Testis (tissue), 3 donors: ENCODE data around the gene LARP7. TPM values are rescaled to one million over a fixed set of nuclear protein-coding genes. Genes with fewer than 3 reads are reported as not detected.
"Not testable (repeated sequence)": the region's sequence is repeated elsewhere in the genome, so short reads cannot be mapped to it uniquely, and the experiment has no call there.

Source experiments
- DNase-seq: peaks from one replicate; pipeline ENCODE4 v3.0.0-alpha.2; 2019
- H3K27ac ChIP-seq, 2 donors: fragments of 200-600 bp; sonication (generic); one replicate each; pipeline ENCODE4 v1.5.1; 2019
- H3K27me3 ChIP-seq: fragments of 200-600 bp; sonication (generic); one replicate; pipeline ENCODE4 v1.5.1; 2019
- H3K36me3 ChIP-seq: fragments of 200-600 bp; sonication (generic); one replicate; pipeline ENCODE4 v1.5.1; 2017; ENCODE audit warnings: low read depth; ENCODE audit errors: missing control alignments
- H3K4me1 ChIP-seq: fragments of 200-600 bp; sonication (generic); one replicate; pipeline ENCODE4 v1.5.1; 2019
- H3K4me3 ChIP-seq, 2 donors: fragments of 200-600 bp; sonication (generic); one replicate each; pipeline ENCODE4 v1.5.1; 2017 to 2019
- H3K9me3 ChIP-seq: fragments of 200-600 bp; sonication (generic); one replicate; pipeline ENCODE4 v1.5.1; 2017
- POLR2A ChIP-seq: fragments of 450-650 bp; IDR thresholded peaks from one replicate; pipeline ENCODE4 v1.6.1; 2017; ENCODE audit warnings: antibody characterized with exemption, mild to moderate bottlenecking, moderate library complexity
- WGBS, 2 donors: methylation state at CpG; one replicate each; pipeline ENCODE4 v1.1.5; 2018; 5-methylcytosine and 5-hydroxymethylcytosine counted together
- intact Hi-C: fragments of 100-400 bp; cut with DNase I; formaldehyde crosslinking; loops from one replicate; pipeline ENCODE4 v1.15.1; 2023; ENCODE audit warnings: low total_unique reads
- polyA plus RNA-seq: library from polyadenylated mRNA; stranded (reverse); fragments of 350-450 nt; fragmentation: Illumina TruSeq; extraction: RNeasy Lipid Tissue Mini Kit (QIAGEN cat#74804); gene quantifications from one replicate; pipeline ENCODE4 v1.2.3, GENCODE V29; 2014; ENCODE audit warnings: low read depth, low replicate concordance; ENCODE audit not compliant: insufficient read depth
- total RNA-seq, 2 donors: library from RNA; depleted of rRNA; stranded (reverse); fragments of >200 nt; gene quantifications; one replicate each; pipeline ENCODE4 v1.2.3, GENCODE V29; 2016
- TF ChIP-seq, protein P1 (sequence below), 3 experiments: fragments of 450-650 bp in 2 of 3; fragments of 200-600 bp in 1 of 3; sonication (generic) in 1 of 3; IDR thresholded peaks; one replicate each; pipeline ENCODE4 v1.5.1; 2016 to 2019; ENCODE audit warnings: antibody characterized with exemption in 3 of 3, mild to moderate bottlenecking in 2 of 3, moderate library complexity in 1 of 3

Gene LARP7
- total and polyA plus RNA-seq, 3 donors from 2014 or later: 15.6 to 41.7 (median 40.6) TPM

DNA sequence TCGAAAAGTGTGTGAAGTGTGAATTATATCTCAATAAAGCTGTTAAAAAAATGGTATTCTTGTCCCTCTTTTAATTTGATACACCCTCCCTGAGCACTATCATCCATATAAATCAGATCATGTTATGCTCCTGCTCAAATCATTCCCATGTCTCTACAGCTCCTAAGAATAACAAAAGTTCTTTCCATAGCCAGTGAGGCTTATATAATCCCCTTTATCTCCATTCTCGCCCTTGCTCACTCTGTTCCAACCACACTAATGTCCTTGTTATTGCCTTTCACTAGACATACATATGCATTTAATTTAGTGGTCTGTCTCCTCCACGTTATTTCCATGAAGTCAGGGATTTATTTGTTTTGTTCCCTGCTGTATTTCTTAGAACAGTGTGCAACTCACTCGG is 10.7 kb upstream of the LARP7 start:
- TF ChIP-seq, protein P1, sequence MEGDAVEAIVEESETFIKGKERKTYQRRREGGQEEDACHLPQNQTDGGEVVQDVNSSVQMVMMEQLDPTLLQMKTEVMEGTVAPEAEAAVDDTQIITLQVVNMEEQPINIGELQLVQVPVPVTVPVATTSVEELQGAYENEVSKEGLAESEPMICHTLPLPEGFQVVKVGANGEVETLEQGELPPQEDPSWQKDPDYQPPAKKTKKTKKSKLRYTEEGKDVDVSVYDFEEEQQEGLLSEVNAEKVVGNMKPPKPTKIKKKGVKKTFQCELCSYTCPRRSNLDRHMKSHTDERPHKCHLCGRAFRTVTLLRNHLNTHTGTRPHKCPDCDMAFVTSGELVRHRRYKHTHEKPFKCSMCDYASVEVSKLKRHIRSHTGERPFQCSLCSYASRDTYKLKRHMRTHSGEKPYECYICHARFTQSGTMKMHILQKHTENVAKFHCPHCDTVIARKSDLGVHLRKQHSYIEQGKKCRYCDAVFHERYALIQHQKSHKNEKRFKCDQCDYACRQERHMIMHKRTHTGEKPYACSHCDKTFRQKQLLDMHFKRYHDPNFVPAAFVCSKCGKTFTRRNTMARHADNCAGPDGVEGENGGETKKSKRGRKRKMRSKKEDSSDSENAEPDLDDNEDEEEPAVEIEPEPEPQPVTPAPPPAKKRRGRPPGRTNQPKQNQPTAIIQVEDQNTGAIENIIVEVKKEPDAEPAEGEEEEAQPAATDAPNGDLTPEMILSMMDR (IDR thresholded peaks at IDR 0.05): no peak
- TF ChIP-seq POLR2A: no peak
- Histone ChIP-seq H3K36me3 (no peaks in the 10 kb centered on the region), H3K27ac (no peak overlapping the region), H3K4me3 (no peak overlapping the region), H3K27me3 (no peaks in the 10 kb centered on the region), H3K9me3 (no peaks in the 10 kb centered on the region), H3K4me1 (no peaks in the 10 kb centered on the region)
- no peak for DNase-seq
- WGBS, 2 donors: 84 to 89% methylated on average over 4 of the region's 4 CpGs
- intact Hi-C loops: no loop called here

DNA sequence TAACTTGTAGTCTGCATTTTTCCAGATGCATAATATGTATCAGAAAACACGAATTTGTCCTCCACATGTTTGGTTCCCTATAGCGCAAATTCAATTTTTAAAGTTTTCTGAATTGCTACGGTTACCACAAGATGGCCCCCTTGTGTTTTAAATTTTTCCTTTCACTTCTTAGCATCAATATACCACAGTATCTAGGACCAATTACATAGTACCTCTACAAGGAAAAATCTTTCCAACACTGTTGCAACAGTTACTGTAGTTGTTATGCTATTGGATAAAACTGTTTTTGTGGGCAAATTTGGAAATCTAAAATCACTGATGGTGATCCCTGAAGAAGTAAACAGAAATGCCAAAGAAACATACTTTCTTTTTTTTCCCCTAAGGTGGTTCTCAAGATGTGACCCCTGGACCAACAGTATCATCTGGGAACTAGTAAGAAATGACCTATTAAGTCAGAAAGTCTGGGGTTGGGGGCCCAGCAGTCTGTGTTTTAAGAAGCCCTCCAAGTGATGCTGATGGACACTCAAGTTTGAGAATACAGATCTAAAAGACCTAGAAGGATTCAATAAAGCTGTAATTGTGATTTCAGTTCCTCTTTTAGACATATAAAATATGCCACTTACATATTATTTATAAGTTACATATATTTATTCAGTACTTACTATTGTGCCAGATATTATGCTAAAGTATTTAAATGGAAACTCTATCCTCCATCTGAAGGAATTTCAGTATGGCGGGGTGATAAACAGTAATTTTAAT is 3.3 kb upstream of the LARP7 start:
- intact Hi-C loops: loop anchor here (10.0 kb wide), 2 partner anchors 131 to 311 kb away; no protein-coding TSS in a partner anchor
- Histone ChIP-seq H3K4me1 (peaks cover 8% of the 10 kb centered on the region), H3K9me3 (no peaks in the 10 kb centered on the region), H3K27ac (no peak overlapping the region), H3K4me3 (no peak overlapping the region), H3K27me3 (no peaks in the 10 kb centered on the region), H3K36me3 (no peaks in the 10 kb centered on the region)
- DNase-seq: no peak
- 41 to 44% methylated on average over 4 of the region's 4 CpGs for WGBS, 2 donors
- TF ChIP-seq, protein P1 (IDR thresholded peaks at IDR 0.05): peak in 2 of 3 experiments; percentile 31 to 38
- no peak for TF ChIP-seq POLR2A

DNA sequence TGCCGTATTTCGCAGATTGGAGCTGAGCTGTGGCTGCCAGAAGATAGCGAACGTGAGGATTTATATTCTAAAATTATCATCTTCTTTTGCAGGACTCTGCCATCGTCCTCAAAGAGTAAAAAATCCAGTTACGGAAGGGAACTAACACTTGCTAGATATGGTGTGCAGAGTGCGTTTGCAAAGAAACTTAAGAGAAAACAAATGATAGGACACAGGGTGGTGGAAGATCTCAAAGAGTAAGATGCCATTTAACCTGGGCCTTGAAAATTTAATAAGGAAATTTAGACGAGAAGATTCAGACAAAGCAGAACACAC is 566 bp downstream of the LARP7 start:
- DNase-seq: no peak
- H3K4me3 ChIP-seq: peak overlapping the region; percentile 58 to 89
- TF ChIP-seq, protein P1 (IDR thresholded peaks at IDR 0.05): no peak
- no peak for TF ChIP-seq POLR2A
- intact Hi-C loops: loop anchor here (10.0 kb wide), 2 partner anchors 127 to 307 kb away; no protein-coding TSS in a partner anchor
- H3K4me1 ChIP-seq: peaks cover 8% of the 10 kb centered on the region
- H3K9me3 ChIP-seq: no peaks in the 10 kb centered on the region
- WGBS, 2 donors: 0% methylated on average over 8 of the region's 8 CpGs
- H3K36me3 ChIP-seq: no peaks in the 10 kb centered on the region
- H3K27me3 ChIP-seq: no peaks in the 10 kb centered on the region
- peak overlapping the region; percentile 97 to 99 for H3K27ac ChIP-seq

DNA sequence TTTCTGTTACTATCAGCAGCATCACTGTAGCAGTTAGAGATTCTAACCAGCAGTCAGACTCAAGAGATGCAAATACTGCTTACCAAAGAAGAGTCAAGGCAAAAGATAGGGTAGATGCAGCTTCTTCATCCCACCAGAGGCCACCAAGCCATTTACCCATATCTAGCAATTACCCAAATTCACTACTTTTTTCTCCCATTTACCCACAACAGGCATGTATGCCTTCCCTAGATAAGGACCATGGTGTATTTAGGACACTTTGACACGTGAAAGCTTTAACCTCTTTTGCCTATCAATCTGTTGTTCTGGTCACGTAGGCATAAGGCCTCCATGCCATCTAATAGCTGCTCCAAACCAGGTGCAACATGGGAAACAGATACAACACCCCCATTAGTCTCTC is 5.6 kb downstream of the LARP7 start:
- DNase-seq: no peak
- H3K36me3 ChIP-seq: no peaks in the 10 kb centered on the region
- intact Hi-C loops: no loop called here
- no peak for TF ChIP-seq POLR2A
- TF ChIP-seq, protein P1 (IDR thresholded peaks at IDR 0.05): no peak
- H3K4me3 ChIP-seq: no peak overlapping the region
- H3K27me3 ChIP-seq: no peaks in the 10 kb centered on the region
- H3K9me3 ChIP-seq: no peaks in the 10 kb centered on the region
- H3K27ac ChIP-seq: no peak overlapping the region
- H3K4me1 ChIP-seq: peaks cover 8% of the 10 kb centered on the region
- WGBS, 2 donors: 67 to 83% methylated on average over 2 of the region's 2 CpGs

DNA sequence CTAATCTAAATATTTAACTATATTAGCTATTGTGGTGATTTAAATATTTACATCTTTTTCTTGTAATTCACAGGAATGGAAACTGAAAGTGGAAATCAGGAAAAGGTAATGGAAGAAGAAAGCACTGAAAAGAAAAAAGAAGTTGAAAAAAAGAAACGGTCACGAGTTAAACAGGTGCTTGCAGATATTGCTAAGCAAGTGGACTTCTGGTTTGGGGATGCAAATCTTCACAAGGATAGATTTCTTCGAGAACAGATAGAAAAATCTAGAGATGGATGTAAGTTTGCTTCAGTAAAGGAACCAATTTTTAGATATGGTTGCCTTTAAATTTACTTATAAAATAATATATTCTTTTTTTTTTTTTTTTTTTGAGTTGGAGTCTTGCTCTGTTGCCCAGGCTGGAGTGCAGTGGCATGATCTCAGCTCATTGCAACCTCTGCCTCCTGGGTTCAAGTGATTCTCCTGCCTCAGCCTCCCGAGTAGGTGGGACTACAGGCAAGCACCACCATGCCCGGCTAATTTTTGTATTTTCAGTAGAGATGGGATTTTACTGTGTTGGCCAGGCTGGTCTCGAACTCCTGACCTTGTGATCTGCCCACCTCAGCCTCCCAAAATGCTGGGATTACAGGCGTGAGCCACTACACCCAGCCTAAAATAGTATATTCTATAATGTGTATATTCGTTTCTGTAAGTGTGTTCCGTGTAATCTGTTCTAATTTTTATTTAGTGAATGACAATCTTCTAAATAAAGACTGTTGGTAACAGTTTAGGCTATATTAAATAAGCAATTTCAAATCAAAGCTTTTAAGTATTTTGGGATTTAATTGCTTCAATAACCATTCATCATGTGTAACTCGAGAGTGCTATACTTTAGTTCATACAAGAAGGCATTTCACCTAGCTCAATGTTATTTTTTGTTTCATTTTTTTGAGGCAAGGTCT is 7.9 kb downstream of the LARP7 start:
- H3K27ac ChIP-seq, H3K4me3 ChIP-seq, DNase-seq, H3K9me3 ChIP-seq, H3K27me3 ChIP-seq, intact Hi-C loops, H3K36me3 ChIP-seq, H3K4me1 ChIP-seq: not testable (repeated sequence)
- 92 to 93% methylated on average over 10 of the region's 10 CpGs for WGBS, 2 donors
